WTC11 (cell line): ENCODE data around the gene MERTK. TPM values are rescaled to one million over a fixed set of nuclear protein-coding genes. Genes with fewer than 3 reads are reported as not detected.

ENCODE experiments used
- ATAC-seq: fragments of 200-7000 bp; cut with Tn5 transposase; 2 replicates; pipeline ENCODE4 v1.10.0; 2021; ENCODE audit warnings: mild to moderate bottlenecking, moderate library complexity
- CTCF ChIA-PET: fragments of 300-600 bp; sonication (Branson Sonifier 250); formaldehyde crosslinking; loops from one replicate; lab custom pipeline; 2021; ENCODE audit warnings: antibody characterized with exemption; lab: Charles Lee
- POLR2A ChIA-PET: fragments of 350-600 bp; sonication (Branson Sonifier 250); formaldehyde crosslinking; loops from one replicate; lab custom pipeline; 2021; ENCODE audit warnings: antibody characterized with exemption; lab: Charles Lee
- DNase-seq: peaks from one replicate; pipeline ENCODE4 v3.0.0; 2021; ENCODE audit warnings: low spot score
- H3K27ac Mint-ChIP-seq: 2 replicates; pipeline ENCODE4 v1.8.0; 2021; ENCODE audit warnings: mixed read lengths
- H3K27me3 Mint-ChIP-seq: 2 replicates; pipeline ENCODE4 v1.8.0; 2021; ENCODE audit warnings: low read depth, mild to moderate bottlenecking, moderate library complexity, mixed read lengths
- H3K36me3 Mint-ChIP-seq: 2 replicates; pipeline ENCODE4 v1.8.0; 2021; ENCODE audit warnings: mixed read lengths
- H3K4me1 Mint-ChIP-seq: 2 replicates; pipeline ENCODE4 v1.8.0; 2022; ENCODE audit warnings: mixed read lengths
- H3K4me3 Mint-ChIP-seq: 2 replicates; pipeline ENCODE4 v1.8.0; 2021; ENCODE audit warnings: mild to moderate bottlenecking, moderate library complexity, mixed read lengths
- H3K9me3 Mint-ChIP-seq: 2 replicates; pipeline ENCODE4 v1.8.0; 2021; ENCODE audit warnings: mixed read lengths
- ATF1 ChIP-seq: sonication (generic); formaldehyde crosslinking; IDR thresholded peaks from 2 replicates; pipeline ENCODE4 v1.8.1; 2023; ENCODE audit warnings: mild to moderate bottlenecking, moderate library complexity, missing genetic modification reagents
- ATF2 ChIP-seq: sonication (generic); formaldehyde crosslinking; IDR thresholded peaks from 2 replicates; pipeline ENCODE4 v1.8.1; 2022; ENCODE audit warnings: low read depth, missing genetic modification reagents, borderline replicate concordance
- E2F4 ChIP-seq: sonication (generic); formaldehyde crosslinking; IDR thresholded peaks from 2 replicates; pipeline ENCODE4 v1.8.1; 2022; ENCODE audit warnings: low read depth, mild to moderate bottlenecking, moderate library complexity, missing genetic modification reagents, borderline replicate concordance
- ERG ChIP-seq: fragments of 250-450 bp; sonication (Bioruptor Pico); IDR thresholded peaks from 2 replicates; pipeline ENCODE4 v1.8.0; 2021; ENCODE audit warnings: mild to moderate bottlenecking
- ESRRA ChIP-seq: sonication (generic); formaldehyde crosslinking; IDR thresholded peaks from 2 replicates; pipeline ENCODE4 v1.8.1; 2022; ENCODE audit warnings: mild to moderate bottlenecking, missing genetic modification reagents, borderline replicate concordance
- ETV6 ChIP-seq: sonication (generic); formaldehyde crosslinking; IDR thresholded peaks from 2 replicates; pipeline ENCODE4 v1.8.1; 2022; ENCODE audit warnings: mild to moderate bottlenecking, missing genetic modification reagents
- FOXJ3 ChIP-seq: sonication (generic); formaldehyde crosslinking; IDR thresholded peaks from 2 replicates; pipeline ENCODE4 v1.9.0; 2021; ENCODE audit warnings: missing genetic modification reagents, mild to moderate bottlenecking, borderline replicate concordance
- FOXK1 ChIP-seq: sonication (generic); formaldehyde crosslinking; IDR thresholded peaks from 2 replicates; pipeline ENCODE4 v1.8.0; 2022; ENCODE audit warnings: mild to moderate bottlenecking, moderate library complexity, missing genetic modification reagents
- FOXP1 ChIP-seq: sonication (generic); formaldehyde crosslinking; IDR thresholded peaks from 2 replicates; pipeline ENCODE4 v1.8.0; 2022; ENCODE audit warnings: missing genetic modification reagents, mild to moderate bottlenecking, moderate library complexity, borderline replicate concordance
- HMGA2 ChIP-seq: fragments of 250-450 bp; sonication (Bioruptor Pico); IDR thresholded peaks from 2 replicates; pipeline ENCODE4 v1.4.0; 2021; ENCODE audit warnings: mild to moderate bottlenecking, moderate library complexity
- JUN ChIP-seq: sonication (generic); formaldehyde crosslinking; IDR thresholded peaks from 2 replicates; pipeline ENCODE4 v1.8.0; 2023; ENCODE audit warnings: mild to moderate bottlenecking, missing genetic modification reagents
- MXD4 ChIP-seq: fragments of 250-450 bp; sonication (Bioruptor Pico); IDR thresholded peaks from 2 replicates; pipeline ENCODE4 v1.8.0; 2021; ENCODE audit warnings: mild to moderate bottlenecking, moderate library complexity, borderline replicate concordance
- MYBL2 ChIP-seq: sonication (generic); formaldehyde crosslinking; IDR thresholded peaks from 2 replicates; pipeline ENCODE4 v1.8.1; 2023; ENCODE audit warnings: mild to moderate bottlenecking, moderate library complexity, missing genetic modification reagents
- RELA ChIP-seq: sonication (generic); formaldehyde crosslinking; IDR thresholded peaks from 2 replicates; pipeline ENCODE4 v1.8.1; 2022; ENCODE audit warnings: missing genetic modification reagents, mild to moderate bottlenecking, borderline replicate concordance
- SMAD3 ChIP-seq: sonication (generic); formaldehyde crosslinking; IDR thresholded peaks from 2 replicates; pipeline ENCODE4 v1.8.0; 2022; ENCODE audit warnings: missing genetic modification reagents, mild to moderate bottlenecking, borderline replicate concordance
- TEAD4 ChIP-seq: sonication (generic); formaldehyde crosslinking; IDR thresholded peaks from 2 replicates; pipeline ENCODE4 v1.8.0; 2022; ENCODE audit warnings: mild to moderate bottlenecking, missing genetic modification reagents
- ZNF232 ChIP-seq: sonication (generic); formaldehyde crosslinking; IDR thresholded peaks from 2 replicates; pipeline ENCODE4 v1.8.0; 2022; ENCODE audit warnings: mild to moderate bottlenecking, missing genetic modification reagents
- ZNF425 ChIP-seq: fragments of 250-450 bp; sonication (Bioruptor Pico); conservative IDR thresholded peaks from 2 replicates; pipeline ENCODE4 v1.9.0; 2021; ENCODE audit warnings: mild to moderate bottlenecking
- ZNF671 ChIP-seq: fragments of 250-450 bp; sonication (Bioruptor Pico); IDR thresholded peaks from 2 replicates; pipeline ENCODE4 v1.8.0; 2021; ENCODE audit warnings: mild to moderate bottlenecking
- total RNA-seq: library from RNA; stranded (reverse); gene quantifications from 3 replicates; pipeline ENCODE4 v1.2.3, GENCODE V29; 2021
- TF ChIP-seq, protein P1 (sequence below): fragments of 250-450 bp; sonication (Bioruptor Pico); IDR thresholded peaks from 2 replicates; pipeline ENCODE4 v2.1.2; 2022; ENCODE audit warnings: mild to moderate bottlenecking, moderate library complexity
- TF ChIP-seq, protein P2 (sequence below): sonication (generic); formaldehyde crosslinking; IDR thresholded peaks from 2 replicates; pipeline ENCODE4 v1.8.0; 2022; ENCODE audit warnings: mild to moderate bottlenecking, missing genetic modification reagents
- TF ChIP-seq, protein P3 (sequence below): fragments of 250-450 bp; sonication (Bioruptor Pico); IDR thresholded peaks from 2 replicates; pipeline ENCODE4 v1.9.0; 2021; ENCODE audit warnings: mild to moderate bottlenecking
- TF ChIP-seq, protein P4 (sequence below): sonication (generic); formaldehyde crosslinking; IDR thresholded peaks from 2 replicates; pipeline ENCODE4 v1.8.0; 2023; ENCODE audit warnings: mild to moderate bottlenecking, missing genetic modification reagents

Gene MERTK
- total RNA-seq, 1 experiment from 2014 or later = 6.9 TPM

DNA sequence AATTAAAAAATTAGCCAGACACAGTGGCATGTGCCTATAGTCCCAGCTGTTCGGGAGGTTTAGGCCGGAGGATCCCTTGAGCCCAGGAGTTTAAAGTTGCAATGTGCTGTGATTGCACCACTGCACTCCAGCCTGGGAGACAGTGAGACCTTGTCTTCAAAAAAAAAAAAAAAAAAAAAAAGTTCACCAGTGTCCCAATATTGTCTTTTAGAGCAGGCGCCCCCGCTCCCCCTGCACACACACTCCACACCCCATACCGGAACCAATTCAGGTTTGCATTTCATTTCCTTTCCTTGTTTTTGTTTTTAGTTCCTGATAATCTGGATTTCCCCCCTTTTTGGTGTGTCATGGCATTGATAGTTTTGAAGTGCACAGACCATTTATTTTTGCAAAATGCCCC is 167.1 kb downstream of the MERTK start:
- no peak for TF ChIP-seq ERG (CRISPR knock-in tag)
- TF ChIP-seq JUN = no peak
- TF ChIP-seq ZNF671 (CRISPR knock-in tag) = no peak
- TF ChIP-seq SMAD3 (CRISPR knock-in tag) = no peak
- TF ChIP-seq, protein P1, sequence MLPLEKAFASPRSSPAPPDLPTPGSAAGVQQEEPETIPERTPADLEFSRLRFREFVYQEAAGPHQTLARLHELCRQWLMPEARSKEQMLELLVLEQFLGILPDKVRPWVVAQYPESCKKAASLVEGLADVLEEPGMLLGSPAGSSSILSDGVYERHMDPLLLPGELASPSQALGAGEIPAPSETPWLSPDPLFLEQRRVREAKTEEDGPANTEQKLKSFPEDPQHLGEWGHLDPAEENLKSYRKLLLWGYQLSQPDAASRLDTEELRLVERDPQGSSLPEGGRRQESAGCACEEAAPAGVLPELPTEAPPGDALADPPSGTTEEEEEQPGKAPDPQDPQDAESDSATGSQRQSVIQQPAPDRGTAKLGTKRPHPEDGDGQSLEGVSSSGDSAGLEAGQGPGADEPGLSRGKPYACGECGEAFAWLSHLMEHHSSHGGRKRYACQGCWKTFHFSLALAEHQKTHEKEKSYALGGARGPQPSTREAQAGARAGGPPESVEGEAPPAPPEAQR (CRISPR knock-in tag) = no peak
- TF ChIP-seq MYBL2 (CRISPR knock-in tag) = no peak
- TF ChIP-seq ETV6 (CRISPR knock-in tag) = no peak
- TF ChIP-seq FOXJ3 (CRISPR knock-in tag) = no peak
- TF ChIP-seq ZNF425 (CRISPR knock-in tag) = no peak
- TF ChIP-seq FOXP1 (CRISPR knock-in tag) = no peak
- no peak for TF ChIP-seq RELA
- TF ChIP-seq ATF2 (CRISPR knock-in tag) = no peak
- Mint-ChIP-seq H3K4me3 (no peak overlapping the region), H3K4me1 (0 out of 2 replicates have a peak, but pooled peaks cover 2% of the 10 kb centered on the region), H3K36me3 (peaks cover 57% of the 10 kb centered on the region), H3K27ac (no peak overlapping the region), H3K9me3 (peaks cover 18% of the 10 kb centered on the region), H3K27me3 (no peaks in the 10 kb centered on the region)
- ChIA-PET CTCF (no interaction called here), POLR2A (no interaction called here)
- ATAC-seq (no peak), DNase-seq (no peak)

- H3K4me1 Mint-ChIP-seq = 0 out of 2 replicates have a peak, but pooled peaks cover 2% of the 10 kb centered on the region
- peaks cover 58% of the 10 kb centered on the region for H3K36me3 Mint-ChIP-seq
- ChIA-PET CTCF (no interaction called here), POLR2A (no interaction called here)
- H3K4me3 Mint-ChIP-seq = no peak overlapping the region
- peaks cover 18% of the 10 kb centered on the region for H3K9me3 Mint-ChIP-seq
- no peak overlapping the region for H3K27ac Mint-ChIP-seq
- ATAC-seq = no peak
- no peak for DNase-seq
- no peaks in the 10 kb centered on the region for H3K27me3 Mint-ChIP-seq
- TF ChIP-seq, protein P2, sequence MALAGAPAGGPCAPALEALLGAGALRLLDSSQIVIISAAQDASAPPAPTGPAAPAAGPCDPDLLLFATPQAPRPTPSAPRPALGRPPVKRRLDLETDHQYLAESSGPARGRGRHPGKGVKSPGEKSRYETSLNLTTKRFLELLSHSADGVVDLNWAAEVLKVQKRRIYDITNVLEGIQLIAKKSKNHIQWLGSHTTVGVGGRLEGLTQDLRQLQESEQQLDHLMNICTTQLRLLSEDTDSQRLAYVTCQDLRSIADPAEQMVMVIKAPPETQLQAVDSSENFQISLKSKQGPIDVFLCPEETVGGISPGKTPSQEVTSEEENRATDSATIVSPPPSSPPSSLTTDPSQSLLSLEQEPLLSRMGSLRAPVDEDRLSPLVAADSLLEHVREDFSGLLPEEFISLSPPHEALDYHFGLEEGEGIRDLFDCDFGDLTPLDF (CRISPR knock-in tag) = no peak
- no peak for TF ChIP-seq ZNF232 (CRISPR knock-in tag)
- TF ChIP-seq, protein P3, sequence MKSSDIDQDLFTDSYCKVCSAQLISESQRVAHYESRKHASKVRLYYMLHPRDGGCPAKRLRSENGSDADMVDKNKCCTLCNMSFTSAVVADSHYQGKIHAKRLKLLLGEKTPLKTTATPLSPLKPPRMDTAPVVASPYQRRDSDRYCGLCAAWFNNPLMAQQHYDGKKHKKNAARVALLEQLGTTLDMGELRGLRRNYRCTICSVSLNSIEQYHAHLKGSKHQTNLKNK (CRISPR knock-in tag) = no peak
- no peak for TF ChIP-seq E2F4 (CRISPR knock-in tag)
- no peak for TF ChIP-seq TEAD4 (CRISPR knock-in tag)
- no peak for TF ChIP-seq MXD4 (CRISPR knock-in tag)
- TF ChIP-seq ATF1 (CRISPR knock-in tag) = no peak
- TF ChIP-seq, protein P4, sequence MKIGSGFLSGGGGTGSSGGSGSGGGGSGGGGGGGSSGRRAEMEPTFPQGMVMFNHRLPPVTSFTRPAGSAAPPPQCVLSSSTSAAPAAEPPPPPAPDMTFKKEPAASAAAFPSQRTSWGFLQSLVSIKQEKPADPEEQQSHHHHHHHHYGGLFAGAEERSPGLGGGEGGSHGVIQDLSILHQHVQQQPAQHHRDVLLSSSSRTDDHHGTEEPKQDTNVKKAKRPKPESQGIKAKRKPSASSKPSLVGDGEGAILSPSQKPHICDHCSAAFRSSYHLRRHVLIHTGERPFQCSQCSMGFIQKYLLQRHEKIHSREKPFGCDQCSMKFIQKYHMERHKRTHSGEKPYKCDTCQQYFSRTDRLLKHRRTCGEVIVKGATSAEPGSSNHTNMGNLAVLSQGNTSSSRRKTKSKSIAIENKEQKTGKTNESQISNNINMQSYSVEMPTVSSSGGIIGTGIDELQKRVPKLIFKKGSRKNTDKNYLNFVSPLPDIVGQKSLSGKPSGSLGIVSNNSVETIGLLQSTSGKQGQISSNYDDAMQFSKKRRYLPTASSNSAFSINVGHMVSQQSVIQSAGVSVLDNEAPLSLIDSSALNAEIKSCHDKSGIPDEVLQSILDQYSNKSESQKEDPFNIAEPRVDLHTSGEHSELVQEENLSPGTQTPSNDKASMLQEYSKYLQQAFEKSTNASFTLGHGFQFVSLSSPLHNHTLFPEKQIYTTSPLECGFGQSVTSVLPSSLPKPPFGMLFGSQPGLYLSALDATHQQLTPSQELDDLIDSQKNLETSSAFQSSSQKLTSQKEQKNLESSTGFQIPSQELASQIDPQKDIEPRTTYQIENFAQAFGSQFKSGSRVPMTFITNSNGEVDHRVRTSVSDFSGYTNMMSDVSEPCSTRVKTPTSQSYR (CRISPR knock-in tag) = no peak
- TF ChIP-seq ESRRA (CRISPR knock-in tag) = no peak
- no peak for TF ChIP-seq FOXK1 (CRISPR knock-in tag)
- no peak for TF ChIP-seq HMGA2 (CRISPR knock-in tag)
Observed at GRCh38 chr2:112065966-112066365, 167.6 kb downstream of the MERTK start.
